Adipocyte (in vitro differentiated cells): ENCODE measurements around the gene KCNQ1.

Experiments
- DNase-seq: peaks from one replicate; pipeline ENCODE4 v3.0.0-alpha.2; 2015; ENCODE audit warnings: low read depth
- H3K27me3 ChIP-seq: replicated peaks from 2 replicates; pipeline ENCODE4 v1.7.0; 2013; ENCODE audit warnings: mild to moderate bottlenecking, low read length, moderate library complexity; ENCODE audit not compliant: control insufficient read depth, insufficient read depth
- H3K36me3 ChIP-seq: 2 replicates; pipeline ENCODE4 v1.7.0; 2013; ENCODE audit warnings: low read length, mild to moderate bottlenecking, moderate library complexity; ENCODE audit not compliant: control insufficient read depth, insufficient read depth, severe bottlenecking
- H3K4me1 ChIP-seq: 2 replicates; pipeline ENCODE4 v1.7.0; 2013; ENCODE audit warnings: mild to moderate bottlenecking, low read length, moderate library complexity; ENCODE audit not compliant: control insufficient read depth, insufficient read depth
- H3K4me3 ChIP-seq: 2 replicates; pipeline ENCODE4 v1.7.0; 2013; ENCODE audit warnings: mild to moderate bottlenecking, low read length, moderate library complexity
- H3K9ac ChIP-seq: 2 replicates; pipeline ENCODE4 v1.7.0; 2013; ENCODE audit warnings: mild to moderate bottlenecking, low read length, moderate library complexity
- H3K9me3 ChIP-seq: 2 replicates; pipeline ENCODE4 v1.7.0; 2013; ENCODE audit warnings: mild to moderate bottlenecking, low read length, moderate library complexity; ENCODE audit not compliant: control insufficient read depth

KCNQ1 gene

GRCh38 chr11:2737866-2738265 lies 293.1 kb downstream of the KCNQ1 start:
- DNase-seq: no peak
- H3K4me3 ChIP-seq: no peak overlapping the region
- H3K27me3 ChIP-seq: no peaks in the 10 kb centered on the region
- peaks cover 34% of the 10 kb centered on the region for H3K4me1 ChIP-seq
- H3K36me3 ChIP-seq: no peaks in the 10 kb centered on the region
- peak overlapping the region; percentile 67 for H3K9ac ChIP-seq
- no peaks in the 10 kb centered on the region for H3K9me3 ChIP-seq

- H3K36me3 ChIP-seq: no peaks in the 10 kb centered on the region
- H3K4me3 ChIP-seq: no peak overlapping the region
- no peaks in the 10 kb centered on the region for H3K27me3 ChIP-seq
- H3K9me3 ChIP-seq: no peaks in the 10 kb centered on the region
- peaks cover 35% of the 10 kb centered on the region for H3K4me1 ChIP-seq
- DNase-seq: no peak
- no peak overlapping the region for H3K9ac ChIP-seq
These were observed 294.0 kb downstream of the KCNQ1 start for GRCh38 chr11:2738551-2739431.

- Histone ChIP-seq H3K36me3 (no peaks in the 10 kb centered on the region), H3K4me3 (no peak overlapping the region), H3K4me1 (peaks cover 35% of the 10 kb centered on the region), H3K9ac (no peak overlapping the region), H3K9me3 (no peaks in the 10 kb centered on the region), H3K27me3 (no peaks in the 10 kb centered on the region)
- no peak for DNase-seq
These were observed 294.9 kb downstream of the KCNQ1 start for GRCh38 chr11:2739531-2740274.

GRCh38 chr11:2740275-2740940 lies 295.6 kb downstream of the KCNQ1 start:
- H3K4me1 ChIP-seq: peaks cover 35% of the 10 kb centered on the region
- H3K9ac ChIP-seq: peak overlapping the region; percentile 78
- H3K4me3 ChIP-seq: no peak overlapping the region
- DNase-seq: no peak
- no peaks in the 10 kb centered on the region for H3K27me3 ChIP-seq
- H3K9me3 ChIP-seq: no peaks in the 10 kb centered on the region
- no peaks in the 10 kb centered on the region for H3K36me3 ChIP-seq

- Histone ChIP-seq H3K4me1 (peaks cover 35% of the 10 kb centered on the region), H3K27me3 (no peaks in the 10 kb centered on the region), H3K9me3 (no peaks in the 10 kb centered on the region), H3K9ac (peak overlapping the region; percentile 78), H3K36me3 (no peaks in the 10 kb centered on the region), H3K4me3 (peak overlapping the region; percentile 54)
- peak; percentile 6 for DNase-seq
These were observed 296.2 kb downstream of the KCNQ1 start for GRCh38 chr11:2741006-2741376.

GRCh38 chr11:2741377-2742131 lies 296.7 kb downstream of the KCNQ1 start:
- Histone ChIP-seq H3K4me3 (peak overlapping the region; percentile 54), H3K36me3 (no peaks in the 10 kb centered on the region), H3K27me3 (no peaks in the 10 kb centered on the region), H3K9ac (peak overlapping the region; percentile 78), H3K4me1 (peaks cover 35% of the 10 kb centered on the region), H3K9me3 (no peaks in the 10 kb centered on the region)
- peak; percentile 64 for DNase-seq

- Histone ChIP-seq H3K27me3 (no peaks in the 10 kb centered on the region), H3K4me3 (peak overlapping the region; percentile 54), H3K36me3 (no peaks in the 10 kb centered on the region), H3K9me3 (no peaks in the 10 kb centered on the region), H3K9ac (peak overlapping the region; percentile 78), H3K4me1 (peaks cover 35% of the 10 kb centered on the region)
- DNase-seq: no peak
These were observed 297.4 kb downstream of the KCNQ1 start for GRCh38 chr11:2742201-2742600.

GRCh38 chr11:2742611-2743426 lies 298.0 kb downstream of the KCNQ1 start:
- H3K4me3 ChIP-seq: peak overlapping the region; percentile 54

GRCh38 chr11:2743427-2744110 lies 298.8 kb downstream of the KCNQ1 start:
- Histone ChIP-seq H3K4me1 (peaks cover 25% of the 10 kb centered on the region), H3K4me3 (no peak overlapping the region), H3K27me3 (peaks cover 9% of the 10 kb centered on the region), H3K9ac (no peak overlapping the region), H3K9me3 (no peaks in the 10 kb centered on the region), H3K36me3 (no peaks in the 10 kb centered on the region)
- DNase-seq: no peak

More at GRCh38 chr11:2742611-2743426, 298.0 kb downstream of the KCNQ1 start:
- Histone ChIP-seq H3K27me3 (peaks cover 4% of the 10 kb centered on the region), H3K36me3 (no peaks in the 10 kb centered on the region), H3K4me1 (peaks cover 29% of the 10 kb centered on the region), H3K9ac (peak overlapping the region; percentile 78), H3K9me3 (no peaks in the 10 kb centered on the region)
- no peak for DNase-seq

GRCh38 chr11:2744166-2744565 lies 299.4 kb downstream of the KCNQ1 start:
- Histone ChIP-seq H3K9ac (no peak overlapping the region), H3K4me1 (peaks cover 25% of the 10 kb centered on the region), H3K9me3 (no peaks in the 10 kb centered on the region), H3K4me3 (no peak overlapping the region), H3K36me3 (no peaks in the 10 kb centered on the region), H3K27me3 (peaks cover 9% of the 10 kb centered on the region)
- DNase-seq: no peak
